M059J (cell line): ENCODE data around the gene CACNA1H. TPM values are rescaled to one million over a fixed set of nuclear protein-coding genes. Genes with fewer than 3 reads are reported as not detected.

Experiments used
- DNase-seq: peaks from one replicate; pipeline ENCODE4 v3.0.0-alpha.2; 2012; ENCODE audit warnings: low read depth
- total RNA-seq: library from RNA; depleted of rRNA; stranded (reverse); fragments of >200 nt; shearing (Covaris generic); gene quantifications from 2 replicates; pipeline ENCODE4 v1.2.3, GENCODE V29; 2014

The CACNA1H gene
- total RNA-seq, 1 experiment from 2014 or later, result 0.02 TPM

DNA sequence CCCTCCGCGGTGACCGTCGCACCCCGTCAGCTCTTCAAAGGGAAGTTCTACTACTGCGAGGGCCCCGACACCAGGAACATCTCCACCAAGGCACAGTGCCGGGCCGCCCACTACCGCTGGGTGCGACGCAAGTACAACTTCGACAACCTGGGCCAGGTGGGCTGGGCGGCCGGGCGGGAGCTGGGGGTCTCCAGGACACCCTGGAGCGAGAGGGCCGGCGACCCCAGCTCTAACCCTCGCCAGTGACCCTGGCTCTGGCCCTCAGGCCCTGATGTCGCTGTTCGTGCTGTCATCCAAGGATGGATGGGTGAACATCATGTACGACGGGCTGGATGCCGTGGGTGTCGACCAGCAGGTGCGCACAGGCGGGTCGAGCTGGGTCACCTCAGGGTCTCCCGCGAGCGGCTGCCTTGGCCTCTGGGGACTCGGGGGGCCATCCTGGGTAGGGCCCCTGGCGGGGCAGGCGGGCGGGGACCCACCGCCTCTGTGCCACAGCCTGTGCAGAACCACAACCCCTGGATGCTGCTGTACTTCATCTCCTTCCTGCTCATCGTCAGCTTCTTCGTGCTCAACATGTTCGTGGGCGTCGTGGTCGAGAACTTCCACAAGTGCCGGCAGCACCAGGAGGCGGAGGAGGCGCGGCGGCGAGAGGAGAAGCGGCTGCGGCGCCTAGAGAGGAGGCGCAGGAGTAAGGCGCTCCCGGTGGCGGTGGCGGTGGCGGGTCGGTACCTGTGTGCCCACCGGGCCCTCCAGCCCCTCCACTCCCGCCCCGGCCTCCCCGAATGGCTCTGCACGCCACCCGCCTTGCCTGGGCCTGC, 58.8 kb downstream of the CACNA1H start:
- DNase-seq, result no peak

DNA sequence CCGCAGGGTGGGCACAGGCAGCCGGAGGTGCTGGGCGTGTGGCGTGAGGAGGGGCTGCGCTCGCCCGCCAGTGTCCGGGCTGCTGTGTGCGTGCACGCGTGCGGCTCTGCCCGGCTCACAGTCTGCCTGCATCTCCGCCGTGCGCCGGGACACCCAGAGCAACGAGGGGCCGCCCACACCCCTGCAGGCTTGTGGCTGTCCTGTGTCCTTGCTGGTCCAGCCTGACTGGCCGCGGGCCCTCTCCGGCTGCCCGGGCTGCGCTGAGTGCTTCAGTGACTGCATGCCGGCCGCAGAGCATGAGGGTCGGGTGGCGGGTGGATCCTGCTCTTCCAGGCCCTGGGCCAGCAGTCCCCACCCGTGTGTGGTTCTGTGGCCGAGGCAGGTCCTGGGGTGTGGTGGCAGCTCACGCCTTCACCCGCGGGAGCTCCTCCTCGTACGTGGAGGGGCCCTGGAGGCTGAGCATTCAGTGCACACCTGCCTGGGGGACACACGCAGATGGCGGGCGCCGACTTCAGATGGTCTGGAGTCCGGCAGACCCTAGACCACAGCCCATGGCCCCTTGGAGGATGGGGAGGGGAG, 59.8 kb downstream of the CACNA1H start:
- DNase-seq, result no peak

DNA sequence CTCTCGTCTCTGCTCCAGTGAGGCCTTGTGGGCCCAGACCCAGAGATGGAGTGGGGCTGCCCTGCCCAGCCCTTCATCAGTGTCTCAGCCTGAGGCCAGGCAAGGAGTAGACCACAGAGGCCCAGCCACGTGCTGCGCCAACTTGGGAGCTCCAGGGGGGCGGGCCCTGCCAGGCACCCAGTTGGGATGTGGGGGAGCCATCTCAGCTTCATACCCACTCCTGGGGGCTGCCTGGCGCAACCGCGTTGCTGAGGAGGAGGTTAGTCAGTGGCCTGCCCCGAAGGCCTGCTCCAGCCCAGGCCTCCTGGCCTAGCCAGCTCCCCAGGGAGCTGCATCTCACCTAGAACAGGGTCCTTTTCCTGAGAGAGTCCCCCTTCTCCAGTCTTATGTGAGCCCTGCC, 60.3 kb downstream of the CACNA1H start:
- DNase-seq, result no peak

DNA sequence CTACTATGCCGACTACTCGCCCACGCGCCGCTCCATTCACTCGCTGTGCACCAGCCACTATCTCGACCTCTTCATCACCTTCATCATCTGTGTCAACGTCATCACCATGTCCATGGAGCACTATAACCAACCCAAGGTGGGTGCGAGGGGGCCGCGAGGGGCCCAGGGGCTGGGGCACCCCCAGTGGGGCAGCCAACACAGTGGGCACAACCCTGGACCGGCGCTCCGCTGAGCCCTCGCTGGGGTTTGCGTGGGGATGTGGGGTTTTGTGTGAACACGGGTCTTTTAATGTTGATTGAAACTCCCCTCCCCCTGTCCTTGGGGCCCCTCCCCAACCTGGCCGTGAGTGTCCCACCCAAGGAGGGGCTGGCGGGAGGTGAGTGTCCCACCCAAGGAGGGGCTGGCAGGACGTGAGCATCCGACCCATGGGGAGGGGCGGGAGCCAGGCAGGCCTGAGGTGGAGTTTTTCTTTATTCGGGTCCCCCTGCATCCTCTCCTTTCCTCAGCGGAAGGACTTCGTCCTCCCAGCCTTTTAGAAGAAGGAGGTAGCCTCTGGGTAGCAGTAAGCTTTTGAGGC, 61.0 kb downstream of the CACNA1H start:
- no peak for DNase-seq

DNA sequence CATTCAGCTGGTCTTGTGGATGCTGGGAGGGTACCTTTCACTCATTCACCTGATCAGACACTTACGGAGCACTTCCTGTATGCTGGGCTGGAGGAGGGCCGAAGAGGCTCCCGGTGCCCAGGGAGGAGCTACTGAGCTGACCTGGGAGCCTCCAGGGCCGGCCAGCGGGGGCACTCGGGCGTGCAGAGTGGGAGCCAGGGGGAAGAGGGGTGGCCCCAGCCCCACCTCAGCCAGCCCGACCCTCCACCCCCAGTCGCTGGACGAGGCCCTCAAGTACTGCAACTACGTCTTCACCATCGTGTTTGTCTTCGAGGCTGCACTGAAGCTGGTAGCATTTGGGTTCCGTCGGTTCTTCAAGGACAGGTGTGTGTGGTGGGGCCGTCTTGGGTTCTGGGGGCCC, 61.8 kb downstream of the CACNA1H start:
- DNase-seq, result no peak

DNA sequence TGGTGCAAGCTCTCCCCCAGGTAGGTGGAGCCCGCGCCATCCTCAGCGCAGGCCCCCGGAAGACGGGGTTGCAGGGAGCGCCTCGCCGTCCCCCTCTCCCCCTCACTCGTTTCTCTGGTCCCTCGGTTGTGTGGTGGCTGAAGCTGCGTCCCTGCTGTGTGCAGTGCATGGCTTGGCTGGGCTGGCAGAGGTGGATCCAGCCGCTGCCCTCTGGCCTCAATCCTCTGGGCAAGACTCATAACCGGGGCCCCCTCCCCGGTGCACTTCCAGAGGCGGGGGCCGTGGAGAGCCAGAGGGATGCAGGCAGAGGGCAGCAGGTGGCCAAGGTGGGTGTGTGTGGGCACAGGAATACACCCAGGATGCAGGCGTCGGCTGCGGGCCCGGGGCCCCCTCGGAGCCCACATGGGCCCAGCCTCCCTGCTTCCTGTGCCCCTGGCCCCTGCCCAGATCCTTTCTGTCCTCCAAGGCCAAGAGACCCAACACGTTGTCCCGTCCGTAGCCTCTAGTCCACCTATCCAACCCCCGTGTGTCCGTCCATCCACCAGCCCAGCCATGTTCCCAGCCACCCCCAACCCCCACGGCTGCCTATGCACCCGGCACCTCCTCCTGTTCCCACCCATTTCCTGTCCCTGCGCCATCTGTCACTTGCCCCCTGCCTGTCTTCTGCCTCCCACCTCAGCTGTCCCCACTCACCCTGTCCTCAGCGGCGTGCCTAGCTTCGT, 62.8 kb downstream of the CACNA1H start:
- DNase-seq, result no peak

DNA sequence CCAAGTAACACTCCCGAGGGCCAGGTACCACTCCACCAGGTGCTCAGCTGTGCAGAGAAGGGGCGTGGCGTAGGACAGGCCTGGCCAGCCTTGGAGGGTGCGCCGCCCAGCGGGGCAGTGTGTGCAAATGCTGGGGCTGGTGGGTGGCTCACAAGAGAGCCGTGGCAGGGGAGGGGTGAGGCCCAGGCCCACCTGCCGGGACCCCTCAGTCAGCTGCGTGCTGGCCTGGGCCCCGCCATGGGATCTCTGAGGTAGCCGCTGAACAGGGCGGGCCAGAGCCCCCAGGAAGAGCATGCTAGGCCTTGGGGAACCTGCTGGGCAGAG, 63.4 kb downstream of the CACNA1H start:
- DNase-seq, result no peak

DNA sequence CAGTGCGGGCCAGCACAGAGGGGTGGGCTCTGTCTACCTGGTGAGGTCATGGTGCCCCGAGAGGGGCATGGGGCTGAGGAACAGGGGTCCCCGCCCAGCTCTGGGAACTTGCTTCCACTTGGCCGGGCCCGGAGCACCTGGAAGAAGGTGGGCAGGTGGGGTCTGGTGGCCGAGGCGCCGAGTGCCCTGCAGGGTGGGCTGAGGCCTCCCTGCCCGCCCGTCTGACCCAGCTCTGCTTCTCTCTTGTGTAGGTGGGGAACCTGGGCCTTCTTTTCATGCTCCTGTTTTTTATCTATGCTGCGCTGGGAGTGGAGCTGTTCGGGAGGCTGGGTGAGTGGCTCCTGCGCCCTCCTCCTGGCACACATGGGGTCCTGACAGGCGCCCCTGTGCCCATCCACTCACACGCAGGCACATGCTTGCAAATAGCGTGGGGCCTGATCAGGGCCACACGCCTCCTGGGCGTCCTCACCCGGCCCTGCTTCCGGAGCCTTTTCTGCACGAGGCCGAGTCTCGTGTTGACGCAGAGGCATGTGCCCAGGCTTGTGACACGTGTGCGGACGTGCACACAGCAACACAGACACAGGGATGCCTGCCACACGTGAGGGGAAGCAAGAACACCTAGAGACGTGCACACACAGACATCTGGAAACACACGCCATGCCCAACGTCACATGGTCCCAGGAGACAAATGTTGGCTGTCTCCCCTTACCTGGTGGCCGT, 63.9 kb downstream of the CACNA1H start:
- no peak for DNase-seq

DNA sequence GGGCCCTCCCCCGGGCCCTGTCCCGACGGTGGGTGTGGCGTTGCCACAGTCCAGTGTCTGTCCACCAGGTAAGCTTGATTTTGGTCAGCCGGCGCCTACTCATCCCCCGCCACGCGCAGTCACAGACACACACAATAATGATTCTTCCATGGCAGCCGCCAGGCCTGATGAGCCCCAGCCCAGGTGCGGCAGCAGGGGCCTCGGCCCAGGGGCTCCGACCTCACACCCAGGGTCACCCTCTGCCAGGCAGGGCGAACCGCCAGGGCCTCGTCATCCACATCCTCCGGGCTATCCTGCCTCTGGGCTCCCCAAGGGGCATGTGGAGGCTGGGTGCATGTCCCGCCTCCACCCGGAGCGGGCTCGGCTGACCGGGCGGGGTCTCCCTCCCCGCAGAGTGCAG, 64.6 kb downstream of the CACNA1H start:
- no peak for DNase-seq

DNA sequence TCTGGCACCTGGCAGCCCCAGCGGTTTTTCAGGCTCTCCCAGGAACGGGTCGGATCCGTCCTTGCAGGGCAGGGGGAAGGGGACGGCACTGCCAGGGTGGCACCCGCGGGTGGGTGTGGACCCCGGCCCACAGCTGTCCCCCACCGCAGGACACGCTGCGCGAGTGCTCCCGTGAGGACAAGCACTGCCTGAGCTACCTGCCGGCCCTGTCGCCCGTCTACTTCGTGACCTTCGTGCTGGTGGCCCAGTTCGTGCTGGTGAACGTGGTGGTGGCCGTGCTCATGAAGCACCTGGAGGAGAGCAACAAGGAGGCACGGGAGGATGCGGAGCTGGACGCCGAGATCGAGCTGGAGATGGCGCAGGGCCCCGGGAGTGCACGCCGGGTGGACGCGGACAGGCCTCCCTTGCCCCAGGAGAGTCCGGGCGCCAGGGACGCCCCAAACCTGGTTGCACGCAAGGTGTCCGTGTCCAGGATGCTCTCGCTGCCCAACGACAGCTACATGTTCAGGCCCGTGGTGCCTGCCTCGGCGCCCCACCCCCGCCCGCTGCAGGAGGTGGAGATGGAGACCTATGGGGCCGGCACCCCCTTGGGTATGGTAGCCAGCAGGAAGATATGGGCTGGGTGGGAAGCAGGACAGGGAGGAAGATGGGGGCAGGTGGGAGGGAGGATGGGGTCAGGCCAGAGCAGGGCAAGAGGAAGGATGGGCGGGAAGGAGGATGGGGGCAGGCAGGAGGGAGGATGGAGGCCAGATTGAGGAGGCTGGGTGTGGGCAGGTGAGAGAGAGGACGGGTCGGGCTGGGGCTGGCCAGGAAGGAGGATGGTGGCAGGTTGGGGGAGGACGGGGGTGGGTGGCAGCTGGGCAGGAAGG, 65.4 kb downstream of the CACNA1H start:
- DNase-seq, result no peak

DNA sequence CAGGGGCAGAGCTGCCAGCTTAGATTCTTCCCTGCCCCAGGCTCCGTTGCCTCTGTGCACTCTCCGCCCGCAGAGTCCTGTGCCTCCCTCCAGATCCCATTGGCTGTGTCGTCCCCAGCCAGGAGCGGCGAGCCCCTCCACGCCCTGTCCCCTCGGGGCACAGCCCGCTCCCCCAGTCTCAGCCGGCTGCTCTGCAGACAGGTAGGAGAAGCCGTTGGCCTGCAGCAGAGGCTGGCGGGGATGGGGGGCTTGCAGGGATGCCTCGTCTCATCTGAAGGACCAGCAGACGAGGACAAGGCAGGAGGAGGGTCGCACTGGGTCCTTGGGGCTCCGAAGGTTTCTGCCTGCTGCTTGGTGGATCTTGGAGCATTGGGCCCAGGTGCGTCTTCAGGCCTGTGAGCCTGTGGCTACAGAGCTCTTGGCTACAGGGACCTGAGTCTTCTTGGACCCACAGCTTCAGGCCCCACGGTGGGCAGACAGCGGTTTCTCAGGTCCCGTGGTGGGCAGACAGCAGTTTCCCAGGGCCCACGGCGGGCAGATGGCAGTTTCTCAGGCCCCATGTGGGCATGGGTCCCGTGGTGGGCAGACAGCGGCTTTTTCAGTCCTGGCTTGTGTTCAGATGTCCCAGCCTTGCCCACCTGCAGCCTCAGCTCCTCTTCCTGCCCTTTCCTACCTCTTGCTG, 66.2 kb downstream of the CACNA1H start:
- DNase-seq, result no peak

DNA sequence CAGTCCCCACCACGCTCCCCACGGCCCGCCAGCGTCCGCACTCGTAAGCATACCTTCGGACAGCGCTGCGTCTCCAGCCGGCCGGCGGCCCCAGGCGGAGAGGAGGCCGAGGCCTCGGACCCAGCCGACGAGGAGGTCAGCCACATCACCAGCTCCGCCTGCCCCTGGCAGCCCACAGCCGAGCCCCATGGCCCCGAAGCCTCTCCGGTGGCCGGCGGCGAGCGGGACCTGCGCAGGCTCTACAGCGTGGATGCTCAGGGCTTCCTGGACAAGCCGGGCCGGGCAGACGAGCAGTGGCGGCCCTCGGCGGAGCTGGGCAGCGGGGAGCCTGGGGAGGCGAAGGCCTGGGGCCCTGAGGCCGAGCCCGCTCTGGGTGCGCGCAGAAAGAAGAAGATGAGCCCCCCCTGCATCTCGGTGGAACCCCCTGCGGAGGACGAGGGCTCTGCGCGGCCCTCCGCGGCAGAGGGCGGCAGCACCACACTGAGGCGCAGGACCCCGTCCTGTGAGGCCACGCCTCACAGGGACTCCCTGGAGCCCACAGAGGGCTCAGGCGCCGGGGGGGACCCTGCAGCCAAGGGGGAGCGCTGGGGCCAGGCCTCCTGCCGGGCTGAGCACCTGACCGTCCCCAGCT, 67.3 kb downstream of the CACNA1H start:
- DNase-seq, result no peak

DNA sequence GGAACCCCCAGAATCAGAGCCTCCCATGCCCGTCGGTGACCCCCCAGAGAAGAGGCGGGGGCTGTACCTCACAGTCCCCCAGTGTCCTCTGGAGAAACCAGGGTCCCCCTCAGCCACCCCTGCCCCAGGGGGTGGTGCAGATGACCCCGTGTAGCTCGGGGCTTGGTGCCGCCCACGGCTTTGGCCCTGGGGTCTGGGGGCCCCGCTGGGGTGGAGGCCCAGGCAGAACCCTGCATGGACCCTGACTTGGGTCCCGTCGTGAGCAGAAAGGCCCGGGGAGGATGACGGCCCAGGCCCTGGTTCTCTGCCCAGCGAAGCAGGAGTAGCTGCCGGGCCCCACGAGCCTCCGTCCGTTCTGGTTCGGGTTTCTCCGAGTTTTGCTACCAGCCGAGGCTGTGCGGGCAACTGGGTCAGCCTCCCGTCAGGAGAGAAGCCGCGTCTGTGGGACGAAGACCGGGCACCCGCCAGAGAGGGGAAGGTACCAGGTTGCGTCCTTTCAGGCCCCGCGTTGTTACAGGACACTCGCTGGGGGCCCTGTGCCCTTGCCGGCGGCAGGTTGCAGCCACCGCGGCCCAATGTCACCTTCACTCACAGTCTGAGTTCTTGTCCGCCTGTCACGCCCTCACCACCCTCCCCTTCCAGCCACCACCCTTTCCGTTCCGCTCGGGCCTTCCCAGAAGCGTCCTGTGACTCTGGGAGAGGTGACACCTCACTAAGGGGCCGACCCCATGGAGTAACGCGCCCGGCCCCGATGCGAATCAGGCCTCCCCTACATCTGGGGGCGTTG, 68.1 kb downstream of the CACNA1H start:
- DNase-seq, result no peak

DNA sequence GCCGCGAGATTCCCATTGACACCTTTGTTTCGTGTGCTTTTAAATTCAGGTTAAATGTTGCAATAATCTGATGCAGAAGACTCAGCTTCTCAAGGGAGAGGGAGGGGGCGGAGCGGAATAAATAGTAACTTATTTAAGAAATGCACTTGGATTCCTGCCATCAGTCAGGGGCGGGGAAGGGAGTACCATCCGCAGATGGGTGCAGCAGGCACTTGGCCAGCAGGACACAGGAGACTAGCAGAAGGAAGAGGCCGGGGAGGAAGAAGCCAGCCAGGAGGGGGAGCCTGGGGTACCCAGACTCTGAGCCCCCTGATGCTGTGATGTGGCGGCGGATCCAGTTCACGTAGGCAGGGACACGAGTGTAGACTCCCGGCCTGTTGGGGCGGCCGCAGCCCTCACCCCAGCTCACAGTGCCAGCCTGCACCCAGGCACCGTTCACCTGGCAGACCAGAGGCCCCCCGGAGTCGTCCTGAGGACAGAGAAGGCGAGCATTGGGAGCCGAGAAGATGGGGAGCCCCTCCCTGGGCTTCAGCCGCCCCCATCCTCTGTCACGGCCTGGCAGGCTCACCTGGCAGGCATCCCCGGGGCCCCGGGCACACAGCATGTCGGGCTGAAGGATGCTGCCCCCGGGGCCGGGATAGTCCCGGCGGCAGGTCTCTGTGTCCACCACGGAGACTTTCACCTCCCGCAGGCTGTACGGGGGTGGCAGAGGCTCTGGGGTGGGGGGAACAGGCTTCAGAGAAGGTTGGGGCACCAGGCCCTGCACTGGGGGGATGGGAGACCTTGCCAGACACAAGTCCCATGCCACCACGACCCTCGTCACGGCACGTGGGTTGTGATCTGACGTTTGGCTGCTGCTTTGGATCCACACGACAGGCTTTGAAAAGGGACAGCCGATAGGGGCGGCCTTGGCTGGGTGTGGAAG, 69.0 kb downstream of the CACNA1H start:
- DNase-seq, result no peak

DNA sequence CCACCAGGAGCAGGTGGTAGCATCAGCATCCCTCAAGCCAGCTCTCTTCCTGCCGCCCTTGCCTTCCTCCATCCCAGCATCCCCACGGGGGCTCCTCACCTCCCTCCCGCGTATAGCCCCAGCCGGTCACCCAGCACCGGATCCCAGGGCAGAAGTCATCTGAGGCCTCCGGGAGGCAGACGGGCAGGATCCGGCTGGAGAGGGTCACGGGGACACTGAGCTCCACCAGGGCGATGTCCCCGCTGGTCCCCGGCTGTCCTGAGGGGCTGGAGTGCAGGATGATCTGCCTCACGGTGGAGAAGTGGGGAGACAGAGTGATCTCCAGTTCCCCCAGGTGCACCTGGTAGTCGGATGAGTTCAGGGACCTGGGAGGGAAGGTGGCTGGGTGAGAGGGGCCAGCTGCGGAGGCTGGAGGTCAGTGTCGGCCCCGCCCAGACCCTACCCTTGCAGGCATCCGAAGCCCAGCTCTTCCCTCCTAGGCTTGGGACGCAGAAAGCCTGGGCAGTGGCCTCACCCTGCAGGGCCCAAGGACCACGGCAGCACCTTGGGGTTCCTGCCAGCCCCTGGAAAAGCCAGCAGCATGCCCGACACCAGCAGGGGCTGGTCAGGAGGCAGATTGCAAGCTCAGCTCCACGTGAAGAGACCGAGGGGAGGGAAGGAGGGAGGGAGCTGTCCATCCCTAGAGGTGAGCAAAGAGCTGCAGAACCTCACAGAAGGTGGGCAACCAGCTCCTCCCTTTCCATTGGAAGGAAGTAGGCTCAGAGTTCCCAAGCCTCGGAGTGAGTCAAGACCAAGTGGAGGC, 69.8 kb downstream of the CACNA1H start:
- DNase-seq, result no peak

DNA sequence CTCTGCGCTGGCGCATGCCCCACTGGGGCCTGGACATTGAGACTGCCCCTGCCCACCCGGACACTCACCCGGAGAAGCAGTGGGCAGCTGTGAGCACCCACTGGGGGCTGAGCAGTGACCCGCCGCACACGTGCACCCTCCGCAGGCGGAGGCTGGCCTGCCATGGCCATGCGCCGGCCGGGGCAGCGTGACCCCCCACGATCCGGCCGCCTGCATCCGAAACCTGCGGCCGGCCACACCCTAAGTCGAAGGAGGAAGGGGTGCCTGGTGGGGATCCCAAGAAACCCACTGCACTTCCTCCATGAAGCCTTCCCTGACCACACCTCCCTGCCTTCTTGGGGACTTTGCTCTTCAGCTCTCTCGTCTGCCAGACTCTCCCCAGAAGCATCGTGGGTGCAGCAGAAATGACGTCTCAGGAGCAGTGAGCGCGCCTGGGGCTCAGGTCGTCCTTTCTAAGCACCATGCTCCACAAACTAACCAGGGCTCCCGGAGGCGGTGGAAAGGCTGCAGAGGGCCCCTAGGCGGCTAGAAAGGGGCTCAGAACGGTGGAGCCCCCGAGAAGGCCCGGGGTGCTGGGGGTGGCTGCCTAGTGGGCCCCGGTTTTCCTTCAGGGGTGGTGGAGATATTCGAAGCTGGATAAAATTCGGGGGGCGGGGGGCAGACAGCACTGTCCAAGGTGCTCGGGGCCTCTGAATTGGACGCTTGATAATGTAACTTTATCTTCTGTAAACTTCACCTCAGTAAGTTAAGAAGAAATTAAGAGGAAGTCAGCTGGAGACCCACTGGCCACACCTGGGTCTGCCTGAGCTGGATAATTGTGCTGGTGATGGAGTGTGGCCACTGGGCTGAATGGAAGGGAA, 70.7 kb downstream of the CACNA1H start:
- no peak for DNase-seq
